NCI-H345 treated with DMSO at 0.1 percent for 48 hours (cell line): ENCODE measurements around the gene HNMT.
"Not testable (repeated sequence)": the region's sequence is repeated elsewhere in the genome, so short reads cannot be mapped to it uniquely, and the experiment has no call there.

Experiments
- DNase-seq: peaks from one replicate; lab custom pipeline; 2025; ENCODE audit not compliant: unreplicated experiment; lab: John Stamatoyannopoulos, UW

The HNMT gene

GRCh38 chr2:137945229-137945628, 19.0 kb upstream of the HNMT start:
- DNase-seq: no peak

DNA sequence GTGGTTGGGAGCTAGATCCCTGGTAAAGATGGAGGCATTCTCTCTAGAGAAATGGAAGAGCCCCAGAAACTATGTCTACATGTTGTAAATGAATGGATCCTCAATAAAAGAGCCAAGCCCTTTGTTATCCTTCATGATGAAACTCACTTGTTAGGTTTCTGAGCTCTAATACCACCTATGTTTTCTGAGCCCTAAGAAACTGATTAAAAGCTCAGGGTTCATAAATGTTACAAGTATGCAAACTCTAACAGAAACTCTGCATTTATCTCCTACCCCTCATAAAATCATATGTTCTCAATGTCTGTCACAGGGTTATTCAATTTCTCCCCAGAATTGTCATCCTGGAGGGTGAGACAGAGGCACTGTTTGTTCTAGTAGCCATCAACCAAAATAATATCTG, 18.0 kb upstream of the HNMT start:
- no peak for DNase-seq

GRCh38 chr2:137947032-137947727, 17.1 kb upstream of the HNMT start:
- DNase-seq: no peak

- DNase-seq: peak; percentile 44
These were observed 16.4 kb upstream of the HNMT start for GRCh38 chr2:137947728-137948336.

DNA sequence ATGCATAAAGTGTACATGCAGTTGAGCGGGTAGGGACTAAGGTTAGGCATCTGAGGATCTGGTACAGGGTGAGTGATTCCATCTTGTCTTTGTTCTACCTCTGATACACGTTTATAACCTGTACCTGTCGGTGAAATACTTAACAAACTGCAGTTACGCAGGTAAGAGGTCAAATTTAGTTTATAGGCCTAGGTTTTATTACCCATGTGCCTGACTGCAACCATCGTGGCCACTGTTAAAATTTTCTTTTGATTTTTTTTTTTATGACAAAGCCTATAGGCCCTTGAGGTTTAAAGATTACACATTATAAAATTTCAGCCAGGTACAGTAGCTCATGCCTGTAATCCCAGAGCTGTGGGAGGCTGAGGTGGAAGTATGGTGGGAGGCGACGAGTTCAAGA, 15.4 kb upstream of the HNMT start:
- no peak for DNase-seq

- DNase-seq: no peak
These were observed 14.0 kb upstream of the HNMT start for GRCh38 chr2:137950238-137950637.

DNA sequence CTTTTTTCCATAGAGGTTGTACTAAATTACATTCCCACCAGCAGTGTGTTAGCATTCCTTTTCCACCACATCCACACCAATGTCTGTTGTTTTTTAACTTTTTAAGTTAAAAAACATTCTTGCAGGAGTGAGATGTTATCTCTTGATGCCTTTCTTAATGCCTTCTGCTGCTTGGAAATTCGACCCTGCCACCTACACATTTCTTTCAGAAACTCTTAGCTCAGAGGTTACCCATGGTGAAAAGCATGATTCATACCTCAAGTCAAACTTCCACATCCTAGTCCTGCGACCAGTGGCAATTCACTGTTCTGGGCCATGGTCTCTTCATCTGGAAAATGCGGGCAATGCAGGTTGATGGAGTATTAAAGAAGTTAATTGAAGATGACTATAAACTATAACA, 12.7 kb upstream of the HNMT start:
- no peak for DNase-seq

DNA sequence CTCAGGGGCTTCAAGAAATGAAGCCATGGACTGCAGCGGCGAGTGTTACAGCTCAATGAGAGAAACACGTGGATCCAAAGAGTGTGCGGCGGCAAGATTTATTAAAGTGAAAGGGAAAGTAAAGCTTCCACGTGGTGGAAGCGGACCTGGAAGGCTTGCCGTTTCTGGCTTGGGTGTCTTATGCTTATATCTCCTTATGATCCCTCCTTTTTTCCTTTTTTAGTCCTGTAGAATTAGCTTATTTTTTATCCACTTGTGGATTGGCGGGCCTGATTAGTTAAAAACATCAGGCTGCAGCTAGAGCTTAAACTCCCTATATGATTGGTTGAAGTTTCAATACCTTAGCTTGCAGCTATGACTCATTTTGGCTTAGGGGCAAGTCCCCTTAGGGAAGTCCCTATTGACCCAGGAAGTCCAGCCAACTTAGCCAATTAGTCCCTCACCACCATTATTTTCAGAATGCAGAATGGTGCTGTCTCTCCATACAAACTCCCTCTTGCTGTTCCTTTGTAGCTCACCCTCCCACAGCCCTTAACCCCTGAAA, 11.6 kb upstream of the HNMT start:
- no peak for DNase-seq

DNA sequence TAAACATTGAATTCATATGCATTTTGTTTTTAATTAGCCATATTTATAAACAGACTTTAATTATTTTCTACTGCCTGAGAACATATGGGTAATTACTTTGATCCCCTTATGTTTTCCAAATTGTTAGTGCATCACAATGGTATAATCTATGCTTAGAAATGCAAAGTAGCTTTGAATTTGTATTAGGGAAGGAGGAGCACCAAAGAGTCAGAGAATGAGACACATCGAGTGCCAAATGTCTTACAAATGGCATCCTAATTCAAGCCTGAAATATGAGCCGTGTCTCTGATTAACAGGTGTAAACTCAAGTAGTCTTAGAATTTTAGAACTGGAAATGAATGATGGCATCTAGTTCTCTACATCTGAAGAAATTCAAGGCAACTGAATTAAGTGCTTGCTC, 8.7 kb upstream of the HNMT start:
- DNase-seq: no peak

- no peak for DNase-seq
These were observed 7.2 kb upstream of the HNMT start for GRCh38 chr2:137957033-137957432.

DNA sequence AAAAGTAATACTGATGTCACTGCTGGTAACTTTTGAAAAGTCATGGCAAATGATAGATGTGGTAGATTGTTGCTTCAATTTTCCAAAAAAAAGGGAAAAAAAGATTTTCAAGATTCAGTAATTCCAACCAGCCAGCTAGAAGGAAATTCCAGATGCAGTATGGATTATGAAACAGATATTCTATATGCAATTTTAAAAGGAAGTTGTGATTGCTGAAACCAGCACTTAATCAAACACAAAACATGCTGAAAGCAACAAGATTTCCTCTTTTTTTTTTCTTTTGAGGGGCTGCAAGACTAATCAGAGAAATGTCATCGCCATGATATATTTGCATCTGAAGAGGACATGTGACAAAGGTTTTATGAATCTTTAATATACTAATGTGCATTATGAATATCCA, 5.1 kb upstream of the HNMT start:
- no peak for DNase-seq

GRCh38 chr2:137960223-137960622, 4.0 kb upstream of the HNMT start:
- DNase-seq: no peak

GRCh38 chr2:137961602-137962001, 2.7 kb upstream of the HNMT start:
- no peak for DNase-seq

DNA sequence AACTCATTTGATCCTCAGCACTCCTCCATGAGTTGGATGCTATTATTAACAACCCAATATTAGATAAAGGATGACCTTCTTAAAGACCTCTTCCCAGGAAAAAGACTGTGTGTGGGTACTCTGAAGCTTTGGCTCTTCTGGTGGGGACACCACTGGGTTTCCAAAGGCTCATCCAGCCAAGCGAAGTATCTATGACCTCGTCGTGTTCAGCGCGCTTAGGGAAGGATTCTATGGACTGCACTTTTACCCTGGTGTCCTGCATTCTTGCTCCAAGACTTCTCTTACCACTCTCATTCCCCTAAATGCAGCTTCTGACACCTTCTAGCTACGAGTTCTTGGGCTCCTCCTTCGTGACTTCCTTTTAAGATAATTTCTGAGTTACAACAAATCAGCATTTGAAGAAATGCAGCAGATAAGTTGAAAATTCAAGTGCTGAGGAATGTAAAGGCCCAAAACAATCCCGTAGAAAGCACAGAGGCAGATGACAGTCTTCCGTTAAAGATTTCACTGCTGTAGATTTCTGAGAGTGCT, 673 bp upstream of the HNMT start:
- DNase-seq: no peak

DNA sequence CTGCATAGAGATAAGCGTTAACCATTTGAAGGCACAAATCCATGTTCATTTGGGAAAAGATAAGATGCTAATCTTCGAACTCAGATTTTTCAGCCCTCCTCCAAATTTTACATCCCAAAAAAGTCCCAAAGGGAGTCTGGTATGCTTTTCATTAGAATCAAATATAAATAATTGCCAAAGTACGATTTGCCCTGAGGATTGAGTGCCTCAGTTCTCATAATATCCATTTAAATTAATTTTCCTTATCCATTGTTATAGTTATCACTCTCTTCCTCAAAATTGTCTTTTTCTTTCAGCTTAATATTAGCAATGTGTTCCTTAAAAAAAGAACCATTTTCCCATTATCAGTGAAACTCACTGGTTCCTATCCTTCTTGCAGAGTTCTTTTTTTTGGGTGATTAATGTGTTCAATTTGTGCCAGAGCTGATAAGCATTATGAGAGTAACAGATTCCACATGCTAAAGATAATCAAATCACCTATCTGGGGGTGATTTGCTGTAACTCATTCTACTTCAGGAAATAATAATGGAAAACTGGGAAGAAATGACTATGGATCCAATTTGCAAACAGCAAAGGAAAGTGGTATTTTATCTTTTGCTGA, 686 bp downstream of the HNMT start:
- DNase-seq: no peak

GRCh38 chr2:137966043-137966442, 1.8 kb downstream of the HNMT start:
- DNase-seq: no peak

GRCh38 chr2:137967042-137967441, 2.8 kb downstream of the HNMT start:
- DNase-seq: no peak

DNA sequence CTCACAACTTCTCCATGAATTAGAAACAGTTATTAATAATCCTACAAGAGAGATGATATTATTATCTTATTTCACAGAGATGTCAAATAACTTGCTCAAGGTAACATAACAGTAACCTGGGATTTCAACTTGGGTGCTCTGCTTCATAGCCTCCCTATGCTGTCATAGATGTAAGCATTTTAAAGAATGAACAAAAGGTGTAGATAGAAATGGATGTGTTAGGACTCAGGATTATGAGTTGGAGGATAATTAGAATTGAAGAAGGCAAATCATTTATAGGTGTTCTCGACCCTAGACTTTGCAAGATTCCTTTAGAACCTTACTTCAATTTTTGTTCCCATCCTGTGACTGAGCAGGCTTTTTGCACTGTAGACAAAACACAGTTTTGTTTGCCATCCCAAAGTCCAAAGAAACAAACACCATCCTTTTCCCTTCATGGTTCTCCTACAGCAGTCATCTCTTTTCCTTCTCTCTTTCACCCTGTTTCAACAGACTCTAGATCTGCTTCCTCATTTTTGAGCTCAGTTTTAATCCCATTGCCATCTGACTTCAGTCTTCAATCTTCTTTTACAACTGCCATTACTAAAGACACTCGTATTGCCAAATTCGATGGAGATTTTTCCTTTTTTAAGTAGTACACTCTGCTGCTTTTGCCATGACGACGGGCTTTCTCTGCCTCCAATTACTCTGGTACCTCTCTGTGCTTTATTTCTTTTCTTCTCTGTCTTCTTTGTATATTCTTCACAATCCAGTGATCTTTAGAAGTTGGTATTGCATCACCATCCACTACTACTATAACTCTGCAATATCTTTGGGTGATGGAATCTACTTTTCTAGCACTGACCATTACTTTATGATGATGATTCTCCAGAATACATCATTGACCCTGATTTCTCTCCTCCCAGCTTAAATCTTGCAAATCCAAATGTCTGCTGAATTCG, 4.5 kb downstream of the HNMT start:
- no peak for DNase-seq

DNA sequence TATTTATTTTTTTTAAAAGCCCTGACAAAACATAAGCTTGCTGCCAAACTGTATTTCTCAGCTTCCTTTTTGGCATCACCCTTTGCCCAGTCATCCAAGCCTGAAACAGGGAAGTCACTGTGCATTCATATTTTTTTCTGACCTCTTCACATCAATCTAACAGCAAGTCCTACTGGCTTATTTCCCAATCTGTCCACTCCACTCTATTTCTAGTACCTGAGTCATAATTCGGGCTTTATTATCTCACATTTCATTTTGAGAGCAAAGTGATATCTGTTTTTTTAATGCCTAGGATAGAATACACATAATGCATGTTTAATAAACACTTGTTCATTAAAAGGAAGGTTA, 5.1 kb downstream of the HNMT start:
- no peak for DNase-seq

- DNase-seq: no peak
These were observed 5.6 kb downstream of the HNMT start for GRCh38 chr2:137969876-137970275.

DNA sequence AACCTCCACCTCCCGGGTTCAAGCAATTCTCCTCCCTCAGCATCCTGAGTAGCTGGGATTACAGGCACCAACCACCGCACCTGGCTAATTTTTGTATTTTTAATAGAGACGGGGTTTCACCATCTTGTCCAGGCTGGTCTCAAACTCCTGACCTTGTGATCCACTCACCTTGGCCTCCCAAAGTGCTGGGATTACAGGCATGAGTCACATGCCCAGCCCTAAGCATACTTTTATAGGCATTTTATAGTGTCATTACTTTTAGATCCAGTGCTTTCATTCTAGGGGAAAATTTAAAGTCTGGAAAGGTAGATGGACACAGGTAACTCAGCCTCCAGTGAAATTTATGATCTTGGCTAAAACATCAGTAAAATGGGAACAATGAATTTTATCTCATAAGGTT, 7.0 kb downstream of the HNMT start:
- not testable (repeated sequence) for DNase-seq
